DOHH2 (cell line): ENCODE results near the gene NOS1.

Source experiments
- CTCF ChIP-seq: fragments of 200-600 bp; sonication (generic); IDR thresholded peaks from one replicate; pipeline ENCODE4 v1.5.1; 2014; ENCODE audit warnings: antibody characterized with exemption, mild to moderate bottlenecking, low read depth, low read length; ENCODE audit not compliant: poor library complexity, severe bottlenecking
- EZH2phosphoT487 ChIP-seq: fragments of 200-600 bp; sonication (generic); IDR thresholded peaks from 2 replicates; pipeline ENCODE4 v1.6.1; 2017; ENCODE audit warnings: borderline replicate concordance, mild to moderate bottlenecking, antibody characterized with exemption, low read length, moderate library complexity, mixed read lengths

GRCh38 chr12:117352883-117353282, 8.5 kb downstream of the NOS1 start:
- no peak for TF ChIP-seq CTCF
- no peak for TF ChIP-seq EZH2phosphoT487
